Measurements from ENCODE around the gene WFDC2.

DNA sequence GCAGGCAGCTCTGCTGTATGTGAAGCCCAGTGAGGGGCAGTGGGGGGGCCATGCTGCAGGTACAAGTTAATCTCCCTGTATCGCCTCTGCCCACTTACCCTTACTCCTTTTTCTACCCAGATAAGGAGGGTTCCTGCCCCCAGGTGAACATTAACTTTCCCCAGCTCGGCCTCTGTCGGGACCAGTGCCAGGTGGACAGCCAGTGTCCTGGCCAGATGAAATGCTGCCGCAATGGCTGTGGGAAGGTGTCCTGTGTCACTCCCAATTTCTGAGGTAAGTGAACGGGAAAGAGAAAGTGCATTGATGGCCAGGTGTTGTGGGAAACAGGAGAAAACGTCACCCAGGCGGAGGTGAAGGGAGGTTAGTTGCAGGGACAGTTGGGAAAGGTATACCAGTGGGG is 10.3 kb downstream of the WFDC2 start:
- TF ChIP-seq, protein P1, sequence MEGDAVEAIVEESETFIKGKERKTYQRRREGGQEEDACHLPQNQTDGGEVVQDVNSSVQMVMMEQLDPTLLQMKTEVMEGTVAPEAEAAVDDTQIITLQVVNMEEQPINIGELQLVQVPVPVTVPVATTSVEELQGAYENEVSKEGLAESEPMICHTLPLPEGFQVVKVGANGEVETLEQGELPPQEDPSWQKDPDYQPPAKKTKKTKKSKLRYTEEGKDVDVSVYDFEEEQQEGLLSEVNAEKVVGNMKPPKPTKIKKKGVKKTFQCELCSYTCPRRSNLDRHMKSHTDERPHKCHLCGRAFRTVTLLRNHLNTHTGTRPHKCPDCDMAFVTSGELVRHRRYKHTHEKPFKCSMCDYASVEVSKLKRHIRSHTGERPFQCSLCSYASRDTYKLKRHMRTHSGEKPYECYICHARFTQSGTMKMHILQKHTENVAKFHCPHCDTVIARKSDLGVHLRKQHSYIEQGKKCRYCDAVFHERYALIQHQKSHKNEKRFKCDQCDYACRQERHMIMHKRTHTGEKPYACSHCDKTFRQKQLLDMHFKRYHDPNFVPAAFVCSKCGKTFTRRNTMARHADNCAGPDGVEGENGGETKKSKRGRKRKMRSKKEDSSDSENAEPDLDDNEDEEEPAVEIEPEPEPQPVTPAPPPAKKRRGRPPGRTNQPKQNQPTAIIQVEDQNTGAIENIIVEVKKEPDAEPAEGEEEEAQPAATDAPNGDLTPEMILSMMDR (IDR thresholded peaks at IDR 0.05; ENCODE audit: low read depth, low read length, poor library complexity, severe bottlenecking) = no peak
- no peak for TF ChIP-seq EZH2phosphoT487 (IDR thresholded peaks at IDR 0.05; ENCODE audit: borderline replicate concordance, low read length)
